Measurements from ENCODE around the gene JPH4.

The JPH4 gene

DNA sequence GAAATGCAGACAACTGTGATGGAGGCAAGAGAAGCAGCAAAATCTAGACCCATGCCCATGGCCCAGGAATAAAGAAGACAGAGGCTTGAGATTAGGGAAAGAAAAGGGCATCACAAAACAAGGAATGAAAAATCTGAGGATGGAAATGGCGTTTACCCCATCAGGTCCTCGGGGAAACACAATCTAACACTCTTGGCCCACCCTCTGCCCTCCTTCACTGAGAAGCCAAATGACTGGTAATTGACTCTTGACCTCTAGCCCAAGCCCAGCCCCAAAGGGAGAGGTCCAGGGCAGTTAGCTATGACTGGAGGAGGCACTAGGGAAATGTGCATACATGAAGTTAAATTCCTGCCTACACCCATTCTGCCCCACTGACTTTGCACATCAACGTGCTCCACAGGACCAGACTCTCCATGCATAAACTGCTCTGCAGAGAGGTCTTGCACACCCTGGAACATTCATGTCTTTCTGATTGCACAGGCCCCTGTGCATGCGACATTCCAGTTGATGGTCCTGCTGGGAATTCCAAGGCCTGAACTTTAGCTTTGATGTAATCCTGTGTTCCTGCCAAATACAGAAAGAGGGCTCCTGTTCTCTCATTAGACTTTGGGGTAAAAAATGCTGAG, 32.7 kb downstream of the JPH4 start:
- Histone ChIP-seq H3K27ac (ENCODE audit: low read depth, low read length, poor library complexity, severe bottlenecking) (no peak overlapping the region), H3K4me3 (ENCODE audit: low read depth, low read length, poor library complexity, severe bottlenecking) (no peak overlapping the region), H3K27me3 (ENCODE audit: insufficient read depth, low read length) (no peaks in the 10 kb centered on the region; the same call in 1 of the 2 replicates), H4K20me1 (ENCODE audit: insufficient read depth, low read length) (no peaks in the 10 kb centered on the region), H3K36me3 (ENCODE audit: insufficient read depth, low read length) (no peaks in the 10 kb centered on the region), H3K4me2 (ENCODE audit: low read length) (no peak overlapping the region), H3K4me1 (ENCODE audit: insufficient read depth, low read length, severe bottlenecking) (peaks cover 10% of the 10 kb centered on the region), H3K79me2 (ENCODE audit: insufficient read depth, low read length) (no peaks in the 10 kb centered on the region), H2AFZ (ENCODE audit: low read length) (no peak overlapping the region), H3K9ac (ENCODE audit: low read length) (no peak overlapping the region), H3F3A (ENCODE audit: insufficient read depth, low read length) (no peaks in the 10 kb centered on the region), H3K9me2 (ENCODE audit: low read depth, low read length) (no peaks in the 10 kb centered on the region), H3K9me3 (ENCODE audit: low read length) (no peaks in the 10 kb centered on the region)
- TF ChIP-seq, protein P1, sequence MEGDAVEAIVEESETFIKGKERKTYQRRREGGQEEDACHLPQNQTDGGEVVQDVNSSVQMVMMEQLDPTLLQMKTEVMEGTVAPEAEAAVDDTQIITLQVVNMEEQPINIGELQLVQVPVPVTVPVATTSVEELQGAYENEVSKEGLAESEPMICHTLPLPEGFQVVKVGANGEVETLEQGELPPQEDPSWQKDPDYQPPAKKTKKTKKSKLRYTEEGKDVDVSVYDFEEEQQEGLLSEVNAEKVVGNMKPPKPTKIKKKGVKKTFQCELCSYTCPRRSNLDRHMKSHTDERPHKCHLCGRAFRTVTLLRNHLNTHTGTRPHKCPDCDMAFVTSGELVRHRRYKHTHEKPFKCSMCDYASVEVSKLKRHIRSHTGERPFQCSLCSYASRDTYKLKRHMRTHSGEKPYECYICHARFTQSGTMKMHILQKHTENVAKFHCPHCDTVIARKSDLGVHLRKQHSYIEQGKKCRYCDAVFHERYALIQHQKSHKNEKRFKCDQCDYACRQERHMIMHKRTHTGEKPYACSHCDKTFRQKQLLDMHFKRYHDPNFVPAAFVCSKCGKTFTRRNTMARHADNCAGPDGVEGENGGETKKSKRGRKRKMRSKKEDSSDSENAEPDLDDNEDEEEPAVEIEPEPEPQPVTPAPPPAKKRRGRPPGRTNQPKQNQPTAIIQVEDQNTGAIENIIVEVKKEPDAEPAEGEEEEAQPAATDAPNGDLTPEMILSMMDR (IDR thresholded peaks at IDR 0.05; ENCODE audit: low read length) = no peak
- no peak for TF ChIP-seq EZH2 (IDR thresholded peaks at IDR 0.05; ENCODE audit: borderline replicate concordance, low read length)

GRCh38 chr14:23544511-23545447, 33.8 kb downstream of the JPH4 start:
- Histone ChIP-seq H3K36me3 (ENCODE audit: insufficient read depth, low read length) (no peaks in the 10 kb centered on the region), H3K4me2 (ENCODE audit: low read length) (no peak overlapping the region), H3K27ac (ENCODE audit: low read depth, low read length, poor library complexity, severe bottlenecking) (no peak overlapping the region), H3K79me2 (ENCODE audit: insufficient read depth, low read length) (no peaks in the 10 kb centered on the region), H4K20me1 (ENCODE audit: insufficient read depth, low read length) (no peaks in the 10 kb centered on the region), H3K4me1 (ENCODE audit: insufficient read depth, low read length, severe bottlenecking) (peaks cover 6% of the 10 kb centered on the region), H3K9ac (ENCODE audit: low read length) (no peak overlapping the region), H2AFZ (ENCODE audit: low read length) (no peak overlapping the region), H3K9me3 (ENCODE audit: low read length) (no peaks in the 10 kb centered on the region), H3K4me3 (ENCODE audit: low read depth, low read length, poor library complexity, severe bottlenecking) (no peak overlapping the region), H3K9me2 (ENCODE audit: low read depth, low read length) (no peaks in the 10 kb centered on the region), H3F3A (ENCODE audit: insufficient read depth, low read length) (no peaks in the 10 kb centered on the region), H3K27me3 (ENCODE audit: insufficient read depth, low read length) (no peaks in the 10 kb centered on the region)
- TF ChIP-seq, protein P1 (IDR thresholded peaks at IDR 0.05; ENCODE audit: low read length) = no peak
- TF ChIP-seq EZH2 (IDR thresholded peaks at IDR 0.05; ENCODE audit: borderline replicate concordance, low read length) = no peak

- H3K4me1 ChIP-seq (ENCODE audit: insufficient read depth, low read length, severe bottlenecking) = peaks cover 6% of the 10 kb centered on the region
- H3K27ac ChIP-seq (ENCODE audit: low read depth, low read length, poor library complexity, severe bottlenecking) = no peak overlapping the region
- H3K79me2 ChIP-seq (ENCODE audit: insufficient read depth, low read length) = no peaks in the 10 kb centered on the region
- H3K9me3 ChIP-seq (ENCODE audit: low read length) = no peaks in the 10 kb centered on the region
- TF ChIP-seq, protein P1 (IDR thresholded peaks at IDR 0.05; ENCODE audit: low read length) = no peak
- no peak for TF ChIP-seq EZH2 (IDR thresholded peaks at IDR 0.05; ENCODE audit: borderline replicate concordance, low read length)
- no peak overlapping the region for H3K4me2 ChIP-seq (ENCODE audit: low read length)
- no peaks in the 10 kb centered on the region for H3F3A ChIP-seq (ENCODE audit: insufficient read depth, low read length)
- H3K36me3 ChIP-seq (ENCODE audit: insufficient read depth, low read length) = no peaks in the 10 kb centered on the region
- H3K4me3 ChIP-seq (ENCODE audit: low read depth, low read length, poor library complexity, severe bottlenecking) = no peak overlapping the region
- no peak overlapping the region for H2AFZ ChIP-seq (ENCODE audit: low read length)
- H3K9ac ChIP-seq (ENCODE audit: low read length) = no peak overlapping the region
- H3K9me2 ChIP-seq (ENCODE audit: low read depth, low read length) = no peaks in the 10 kb centered on the region
- H3K27me3 ChIP-seq (ENCODE audit: insufficient read depth, low read length) = no peaks in the 10 kb centered on the region
- no peaks in the 10 kb centered on the region for H4K20me1 ChIP-seq (ENCODE audit: insufficient read depth, low read length)
Measured at GRCh38 chr14:23543403-23543802, 35.2 kb downstream of the JPH4 start.
